T-cell (primary cell): ENCODE measurements around the gene LMF2. TPM values are rescaled to one million over a fixed set of nuclear protein-coding genes. Genes with fewer than 3 reads are reported as not detected.

ENCODE experiments used
- ATAC-seq, 4 experiments: fragments of 200-7000 bp in 3 of 4; fragments of 150-1000 bp in 1 of 4; cut with Tn5 transposase; replicated peaks in 1 of 4; 1 replicate in 3 of 4; 2 replicates in 1 of 4; pipeline ENCODE4 v1.10.0; 2021; ENCODE audit warnings: moderate library complexity in 3 of 4, mild to moderate bottlenecking in 2 of 4, moderate number of reproducible peaks in 1 of 4
- CTCF ChIA-PET, 2 donors: fragments of 300-600 bp; sonication (Branson Sonifier 250); formaldehyde crosslinking; loops; one replicate each; lab custom pipeline; 2022; ENCODE audit warnings: antibody characterized with exemption in 2 of 2; lab: Charles Lee
- POLR2A ChIA-PET, 2 donors: fragments of 300-600 bp; sonication (Branson Sonifier 250); formaldehyde crosslinking; loops; one replicate each; lab custom pipeline; 2022; ENCODE audit warnings: antibody characterized with exemption in 2 of 2; lab: Charles Lee
- DNase-seq, 35 experiments: peaks; one replicate each; pipeline versions ENCODE4 v3.0.0 to v3.0.0-alpha.2; 2013 to 2023
- H3K27ac ChIP-seq: one replicate; pipeline ENCODE4 v1.5.1; 2013; ENCODE audit warnings: low read length
- H3K27me3 ChIP-seq, 2 experiments: replicated peaks in 1 of 2; 1 replicate in 1 of 2; 2 replicates in 1 of 2; pipeline versions ENCODE4 v1.6.1 to v1.7.0; 2013; ENCODE audit warnings: low read length in 1 of 2, mixed read lengths in 1 of 2; ENCODE audit not compliant: control insufficient read depth in 2 of 2, insufficient read depth in 2 of 2; ENCODE audit errors: extremely low read depth in 1 of 2
- H3K36me3 ChIP-seq, 2 donors: 1 replicate in 1 of 2; 2 replicates in 1 of 2; pipeline versions ENCODE4 v1.6.1 to v1.7.0; 2013; ENCODE audit warnings: low read length in 1 of 2; ENCODE audit not compliant: control insufficient read depth in 2 of 2, insufficient read depth in 1 of 2; ENCODE audit errors: extremely low read depth in 1 of 2
- H3K4me1 ChIP-seq, 2 experiments: 1 replicate in 1 of 2; 2 replicates in 1 of 2; pipeline versions ENCODE4 v1.6.1 to v1.7.0; 2013; ENCODE audit warnings: low read length in 2 of 2, mixed read lengths in 1 of 2; ENCODE audit not compliant: insufficient read depth in 2 of 2, control insufficient read depth in 1 of 2; ENCODE audit errors: extremely low read depth in 1 of 2
- H3K4me3 ChIP-seq, 2 donors: 1 replicate in 1 of 2; 2 replicates in 1 of 2; pipeline versions ENCODE4 v1.5.1 to v1.7.0; 2013; ENCODE audit warnings: mild to moderate bottlenecking in 2 of 2, low read length in 1 of 2, moderate library complexity in 1 of 2; ENCODE audit not compliant: control insufficient read depth in 1 of 2; ENCODE audit errors: extremely low read depth in 1 of 2
- H3K9me3 ChIP-seq: 2 replicates; pipeline ENCODE4 v1.7.0; 2013
- H3K27ac Mint-ChIP-seq, 2 donors: one replicate each; pipeline ENCODE4 v1.8.0; 2020 to 2021; ENCODE audit warnings: mild to moderate bottlenecking in 2 of 2, mixed read lengths in 2 of 2
- H3K27me3 Mint-ChIP-seq, 2 donors: one replicate each; pipeline ENCODE4 v1.8.0; 2021 to 2022; ENCODE audit warnings: mixed read lengths in 2 of 2
- H3K36me3 Mint-ChIP-seq: one replicate; pipeline ENCODE4 v1.8.0; 2021; ENCODE audit warnings: mixed read lengths
- H3K4me1 Mint-ChIP-seq, 3 donors: one replicate each; pipeline ENCODE4 v1.8.0; 2020 to 2022; ENCODE audit warnings: mixed read lengths in 3 of 3, mild to moderate bottlenecking in 1 of 3
- H3K4me3 Mint-ChIP-seq, 3 donors: one replicate each; pipeline ENCODE4 v1.8.0; 2020 to 2022; ENCODE audit warnings: mild to moderate bottlenecking in 3 of 3, mixed read lengths in 3 of 3, moderate library complexity in 3 of 3
- H3K9me3 Mint-ChIP-seq, 3 donors: one replicate each; pipeline ENCODE4 v1.8.0; 2020 to 2022; ENCODE audit warnings: mixed read lengths in 3 of 3
- WGBS: methylation state at CpG from one replicate; pipeline ENCODE4 v1.1.5; 2013; ENCODE audit warnings: missing lambda C conversion rate; ENCODE audit not compliant: insufficient coverage; 5-methylcytosine and 5-hydroxymethylcytosine counted together
- total RNA-seq, 35 experiments: library from RNA in 6 of 35; stranded (reverse) in 6 of 35; fragments of 120-200 nt in 1 of 35; gene quantifications; one replicate each; pipeline versions ENCODE4 v1.2.1 to v1.2.4 and lab custom pipeline; 2013 to 2026

Gene LMF2
- total RNA-seq, 5 donors from 2014 or later (not counting 1 experiment from before 2014, with no cell fraction given) = 90.5 to 188 (median 185) TPM

DNA sequence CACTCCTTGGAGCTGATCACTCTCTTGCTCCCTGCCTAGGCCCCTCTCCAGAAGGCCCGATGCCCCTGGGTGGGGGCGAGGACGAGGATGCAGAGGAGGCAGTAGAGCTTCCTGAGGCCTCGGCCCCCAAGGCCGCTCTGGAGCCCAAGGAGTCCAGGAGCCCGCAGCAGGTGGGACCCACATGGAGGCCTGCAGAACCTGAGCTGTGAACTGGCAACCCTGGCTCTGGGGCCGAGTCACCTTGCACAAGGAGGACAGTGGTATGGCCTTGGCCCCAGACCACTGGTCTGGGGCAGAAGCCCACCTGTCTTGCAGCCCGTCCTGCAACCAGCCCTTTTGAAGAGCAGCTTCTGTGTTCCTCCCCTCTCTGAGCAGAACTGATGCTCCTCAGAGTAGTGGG lies 11.6 kb upstream of the LMF2 start:
- Mint-ChIP-seq H3K27me3 (no peaks in the 10 kb centered on the region), H3K36me3 (peaks cover 14% of the 10 kb centered on the region), H3K4me1 (peaks cover 10 to 14% (median 13%) of the 10 kb centered on the region in 3 donors), H3K9me3 (no peaks in the 10 kb centered on the region), H3K27ac (no peak overlapping the region), H3K4me3 (no peak overlapping the region)
- no peak overlapping the region for H3K4me3 ChIP-seq
- ATAC-seq (no peak), DNase-seq (no peak)
- peaks cover 0 to 4% of the 10 kb centered on the region in 2 experiments for H3K4me1 ChIP-seq
- POLR2A ChIA-PET = no interaction called here
- H3K27me3 ChIP-seq = no peaks in the 10 kb centered on the region
- no peaks in the 10 kb centered on the region for H3K9me3 ChIP-seq
- CTCF ChIA-PET = no interaction called here
- WGBS = 99% methylated on average over 8 of the region's 8 CpGs
- no peak overlapping the region for H3K27ac ChIP-seq
- peaks cover 50 to 71% of the 10 kb centered on the region in 2 donors for H3K36me3 ChIP-seq

DNA sequence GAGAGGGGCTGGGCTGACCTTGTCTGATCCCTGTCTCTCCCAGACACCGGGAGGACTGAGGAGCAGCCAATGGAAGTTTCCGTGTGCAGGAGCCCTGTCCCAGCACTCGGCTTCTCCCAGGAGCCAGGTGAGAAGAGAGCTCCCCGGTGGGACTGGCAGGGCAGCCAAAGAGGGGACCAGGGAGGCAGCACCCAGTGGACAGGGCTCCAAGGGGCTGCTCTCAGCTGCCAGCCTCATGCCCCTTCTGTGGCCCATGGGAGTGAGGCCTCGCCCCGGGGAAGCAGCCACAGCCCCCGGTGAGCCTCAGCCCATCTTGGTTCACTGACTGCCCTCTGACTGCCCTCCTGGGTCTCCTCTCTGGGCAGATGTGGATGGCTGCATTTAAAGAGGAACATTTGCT lies 11.1 kb upstream of the LMF2 start:
- H3K4me3 ChIP-seq = no peak overlapping the region
- H3K4me1 ChIP-seq = no peaks in the 10 kb centered on the region
- no peaks in the 10 kb centered on the region for H3K27me3 ChIP-seq
- Mint-ChIP-seq H3K4me1 (peaks cover 12 to 17% (median 12%) of the 10 kb centered on the region in 3 donors), H3K9me3 (no peaks in the 10 kb centered on the region), H3K27me3 (no peaks in the 10 kb centered on the region), H3K36me3 (peaks cover 14% of the 10 kb centered on the region), H3K4me3 (no peak overlapping the region), H3K27ac (no peak overlapping the region)
- WGBS = 100% methylated on average over 7 of the region's 7 CpGs
- no peak for ATAC-seq
- peaks cover 48 to 66% of the 10 kb centered on the region in 2 donors for H3K36me3 ChIP-seq
- H3K27ac ChIP-seq = no peak overlapping the region
- no peak for DNase-seq
- H3K9me3 ChIP-seq = no peaks in the 10 kb centered on the region
- CTCF ChIA-PET = no interaction called here
- POLR2A ChIA-PET = no interaction called here

- 96% methylated on average over 10 of the region's 20 CpGs for WGBS
- Mint-ChIP-seq H3K27ac (no peak overlapping the region), H3K36me3 (peaks cover 14% of the 10 kb centered on the region), H3K4me3 (no peak overlapping the region), H3K9me3 (no peaks in the 10 kb centered on the region), H3K27me3 (no peaks in the 10 kb centered on the region), H3K4me1 (peaks cover 13 to 17% (median 14%) of the 10 kb centered on the region in 3 donors)
- DNase-seq (no peak), ATAC-seq (no peak)
- H3K4me1 ChIP-seq = no peaks in the 10 kb centered on the region
- H3K27ac ChIP-seq = no peak overlapping the region
- H3K36me3 ChIP-seq = peaks cover 41 to 59% of the 10 kb centered on the region in 2 donors
- no peaks in the 10 kb centered on the region for H3K9me3 ChIP-seq
- CTCF ChIA-PET = no interaction called here
- H3K4me3 ChIP-seq = no peak overlapping the region
- no peaks in the 10 kb centered on the region for H3K27me3 ChIP-seq
- POLR2A ChIA-PET = no interaction called here
Measured at GRCh38 chr22:50517495-50518260, 10.2 kb upstream of the LMF2 start.

DNA sequence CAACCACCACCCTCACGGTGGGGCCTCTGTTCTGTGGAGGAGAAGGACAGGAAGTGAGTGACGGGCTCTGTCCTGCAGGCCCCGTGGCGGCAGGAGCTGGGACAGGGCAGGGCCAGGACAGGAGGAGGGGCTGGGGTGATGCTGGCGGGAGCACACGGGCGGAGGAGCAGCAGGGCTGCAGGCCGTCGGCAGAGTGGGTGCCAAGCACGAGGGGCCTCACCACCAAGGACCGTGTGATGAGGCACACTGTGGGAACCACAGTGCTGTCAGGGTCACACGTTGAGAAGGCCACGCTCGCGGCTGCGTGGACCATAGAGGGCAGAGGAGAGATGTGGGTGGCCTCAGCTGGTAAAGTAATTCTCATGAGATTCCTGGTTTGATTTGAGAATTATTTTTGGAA lies 9.4 kb upstream of the LMF2 start:
- Mint-ChIP-seq H3K27me3 (no peaks in the 10 kb centered on the region), H3K4me1 (peaks cover 18 to 20% (median 19%) of the 10 kb centered on the region in 3 donors), H3K36me3 (peaks cover 19% of the 10 kb centered on the region), H3K27ac (no peak overlapping the region), H3K4me3 (no peak overlapping the region), H3K9me3 (no peaks in the 10 kb centered on the region)
- ChIA-PET CTCF (interaction anchor here in 1 of 2 donors (1.6 kb wide), 1 partner anchor 8 kb away, joined by 9 read pairs; the partner anchor contains the start of gene SCO2), POLR2A (no interaction called here)
- H3K4me1 ChIP-seq = no peaks in the 10 kb centered on the region
- H3K4me3 ChIP-seq = no peak overlapping the region
- no peak overlapping the region for H3K27ac ChIP-seq
- no peak for DNase-seq
- H3K36me3 ChIP-seq = peaks cover 38 to 56% of the 10 kb centered on the region in 2 donors
- H3K9me3 ChIP-seq = no peaks in the 10 kb centered on the region
- ATAC-seq = no peak
- WGBS = 88% methylated on average over 14 of the region's 16 CpGs
- H3K27me3 ChIP-seq = no peaks in the 10 kb centered on the region

DNA sequence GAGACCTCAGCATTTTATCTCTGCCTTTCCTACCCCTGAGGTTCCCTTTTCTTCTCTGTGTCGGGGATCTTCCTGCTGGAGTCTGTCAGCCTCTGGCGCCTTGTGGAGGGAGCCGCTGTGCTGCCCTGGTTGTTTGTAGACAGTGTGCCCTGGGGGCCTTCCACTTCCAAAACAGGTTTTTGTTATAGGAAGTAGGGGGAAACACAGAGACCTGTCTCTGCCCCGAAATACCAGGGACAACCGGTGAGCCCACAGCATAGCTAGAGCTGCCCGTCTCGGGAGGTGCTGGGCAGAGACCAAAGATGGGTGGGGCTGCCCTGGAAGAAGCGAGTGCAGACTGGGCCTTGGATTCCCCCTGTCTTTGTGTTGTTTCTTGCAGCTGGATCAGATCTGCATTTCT lies 8.6 kb upstream of the LMF2 start:
- Histone ChIP-seq H3K4me3 (no peak overlapping the region), H3K9me3 (no peaks in the 10 kb centered on the region), H3K27me3 (no peaks in the 10 kb centered on the region), H3K36me3 (peaks cover 35 to 51% of the 10 kb centered on the region in 2 donors), H3K4me1 (no peaks in the 10 kb centered on the region), H3K27ac (no peak overlapping the region)
- Mint-ChIP-seq H3K4me3 (no peak overlapping the region), H3K36me3 (peaks cover 19% of the 10 kb centered on the region), H3K27me3 (no peaks in the 10 kb centered on the region), H3K27ac (no peak overlapping the region), H3K4me1 (peaks cover 18 to 20% (median 19%) of the 10 kb centered on the region in 3 donors), H3K9me3 (no peaks in the 10 kb centered on the region)
- ATAC-seq (no peak), DNase-seq (no peak)
- WGBS = 98% methylated on average over 6 of the region's 8 CpGs
- ChIA-PET POLR2A (no interaction called here), CTCF (interaction anchor here in 1 of 2 donors (1.6 kb wide), 1 partner anchor 9 kb away, joined by 9 read pairs; the partner anchor contains the start of gene SCO2)

- Histone ChIP-seq H3K27ac (no peak overlapping the region), H3K4me3 (no peak overlapping the region), H3K9me3 (no peaks in the 10 kb centered on the region), H3K4me1 (peaks cover 6 to 11% of the 10 kb centered on the region in 2 experiments), H3K27me3 (no peaks in the 10 kb centered on the region), H3K36me3 (peaks cover 16 to 33% of the 10 kb centered on the region in 2 donors)
- ATAC-seq = no peak
- H3K4me1 Mint-ChIP-seq = peaks cover 31 to 33% (median 32%) of the 10 kb centered on the region in 3 donors
- CTCF ChIA-PET = no interaction called here
- peaks cover 19% of the 10 kb centered on the region for H3K36me3 Mint-ChIP-seq
- WGBS = 98% methylated on average over 15 of the region's 15 CpGs
- H3K27me3 Mint-ChIP-seq = no peaks in the 10 kb centered on the region
- no peak for DNase-seq
- H3K27ac Mint-ChIP-seq = no peak overlapping the region
- POLR2A ChIA-PET = no interaction called here
- no peaks in the 10 kb centered on the region for H3K9me3 Mint-ChIP-seq
- no peak overlapping the region for H3K4me3 Mint-ChIP-seq
Measured at GRCh38 chr22:50513175-50513574, 5.7 kb upstream of the LMF2 start.
